K562 (cell line): ENCODE data around the gene PRKCSH. TPM values are rescaled to one million over a fixed set of nuclear protein-coding genes. Genes with fewer than 3 reads are reported as not detected.

Source experiments
- ARNT ChIP-seq, 2 experiments: fragments of 450-650 bp; IDR thresholded peaks; 2 replicates each; pipeline ENCODE4 v1.6.1; 2016; ENCODE audit warnings: mild to moderate bottlenecking in 1 of 2
- COPS2 ChIP-seq: fragments of 450-650 bp; conservative IDR thresholded peaks from 2 replicates; pipeline ENCODE4 v1.6.1; 2016; ENCODE audit warnings: mild to moderate bottlenecking, moderate library complexity
- ELF2 ChIP-seq: fragments of 250-450 bp; sonication (Bioruptor Pico); IDR thresholded peaks from 2 replicates; pipeline ENCODE4 v1.5.0; 2021; ENCODE audit warnings: mild to moderate bottlenecking
- GMEB1 ChIP-seq: fragments of 250-450 bp; sonication (Bioruptor Pico); IDR thresholded peaks from 2 replicates; pipeline ENCODE4 v1.4.0; 2020; ENCODE audit warnings: mild to moderate bottlenecking
- HDAC2 ChIP-seq: fragments of 450-650 bp; IDR thresholded peaks from 2 replicates; pipeline ENCODE4 v1.6.1; 2016; ENCODE audit warnings: mild to moderate bottlenecking
- HDAC3 ChIP-seq: fragments of 450-650 bp; IDR thresholded peaks from 2 replicates; pipeline ENCODE4 v1.6.1; 2018; ENCODE audit warnings: borderline replicate concordance, mild to moderate bottlenecking, moderate library complexity; ENCODE audit not compliant: partially characterized antibody
- HEY1 ChIP-seq: fragments of 250-450 bp; sonication (Bioruptor Pico); IDR thresholded peaks from 2 replicates; pipeline ENCODE4 v1.5.0; 2020; ENCODE audit warnings: mild to moderate bottlenecking, moderate library complexity, borderline replicate concordance
- KAT2B ChIP-seq: IDR thresholded peaks from one replicate; pipeline ENCODE4 v1.6.1; 2012; ENCODE audit warnings: low read depth, mild to moderate bottlenecking, control low read depth, inconsistent platforms, low read length, moderate library complexity
- NFATC3 ChIP-seq: fragments of 450-650 bp; IDR thresholded peaks from 2 replicates; pipeline ENCODE4 v1.6.1; 2017; ENCODE audit warnings: mild to moderate bottlenecking
- RAD51 ChIP-seq: fragments of 450-650 bp; IDR thresholded peaks from 2 replicates; pipeline ENCODE4 v1.7.1; 2016; ENCODE audit warnings: low read depth, mild to moderate bottlenecking, borderline replicate concordance
- RBBP5 ChIP-seq: fragments of 200-600 bp; sonication (generic); IDR thresholded peaks from 2 replicates; pipeline ENCODE4 v1.6.1; 2012; ENCODE audit warnings: borderline replicate concordance, mild to moderate bottlenecking, low read length, control low read depth, inconsistent platforms; ENCODE audit not compliant: insufficient read depth, poor library complexity, severe bottlenecking
- SP1 ChIP-seq: sonication (generic); formaldehyde crosslinking; IDR thresholded peaks from 2 replicates; pipeline ENCODE4 v1.8.1; 2022; ENCODE audit warnings: mild to moderate bottlenecking, missing genetic modification reagents
- STAG1 ChIP-seq: sonication (generic); formaldehyde crosslinking; IDR thresholded peaks from 2 replicates; pipeline ENCODE4 v1.5.0; 2020; ENCODE audit warnings: missing genetic modification reagents, borderline replicate concordance
- TFAM ChIP-seq: fragments of 250-450 bp; sonication (Bioruptor Pico); conservative IDR thresholded peaks from 2 replicates; pipeline ENCODE4 v1.5.0; 2021; ENCODE audit warnings: mild to moderate bottlenecking, moderate library complexity
- WHSC1 ChIP-seq: IDR thresholded peaks from one replicate; pipeline ENCODE4 v1.6.1; 2012; ENCODE audit warnings: low read length, control low read depth, inconsistent platforms
- ZBTB49 ChIP-seq: sonication (generic); formaldehyde crosslinking; IDR thresholded peaks from 2 replicates; pipeline ENCODE4 v1.8.0; 2022; ENCODE audit warnings: missing genetic modification reagents, mild to moderate bottlenecking, borderline replicate concordance
- ZFP36 ChIP-seq: fragments of 150-350 bp; IDR thresholded peaks from 2 replicates; pipeline ENCODE4 v1.6.1; 2018; ENCODE audit warnings: low read length, low read depth; ENCODE audit not compliant: partially characterized antibody
- ZNF212 ChIP-seq: fragments of 450-650 bp; formaldehyde crosslinking; IDR thresholded peaks from 2 replicates; pipeline ENCODE4 v1.4.0; 2020; ENCODE audit warnings: mild to moderate bottlenecking
- ZNF644 ChIP-seq: fragments of 200-800 bp; sonication (Bioruptor generic); IDR thresholded peaks from 2 replicates; pipeline ENCODE4 v1.6.1; 2016; ENCODE audit warnings: low read depth, missing genetic modification characterization, missing compliant biosample characterization
- ZNF780A ChIP-seq: fragments of 250-450 bp; sonication (Bioruptor Pico); IDR thresholded peaks from 2 replicates; pipeline ENCODE4 v1.5.0; 2021; ENCODE audit warnings: mild to moderate bottlenecking
- polyA plus RNA-seq, 8 experiments: library from polyadenylated mRNA; depleted of rRNA in 4 of 8; stranded (reverse) in 5 of 8; unstranded in 3 of 8; fragments of >200 nt; fragmentation: Nextera tagmentation in 2 of 8; fragmentation: Illumina TruSeq in 1 of 8; extraction: Ambion mirVana in 2 of 8; extraction: Trizol in 1 of 8; gene quantifications; 2 replicates each; pipeline versions ENCODE4 v1.2.1 to v1.2.3, GENCODE V29; 2011 to 2014; ENCODE audit warnings: inconsistent platforms in 1 of 8, missing spikeins in 1 of 8
- total RNA-seq, 7 experiments: library from RNA; depleted of rRNA in 6 of 7; stranded (reverse); fragments of >200 nt in 6 of 7; fragmentation: Illumina TruSeq in 2 of 7; extraction: Trizol in 2 of 7; gene quantifications; 2 replicates each; pipeline versions ENCODE4 v1.2.1 to v1.2.3, GENCODE V29; 2011 to 2021; ENCODE audit warnings: low replicate concordance in 1 of 7
- TF ChIP-seq, protein P1 (sequence below): fragments of 250-450 bp; sonication (Bioruptor Pico); IDR thresholded peaks from 2 replicates; pipeline ENCODE4 v1.8.0; 2022; ENCODE audit warnings: inconsistent platforms, mild to moderate bottlenecking, moderate library complexity, borderline replicate concordance
- TF ChIP-seq, protein P2 (sequence below): sonication (generic); formaldehyde crosslinking; IDR thresholded peaks from 2 replicates; pipeline ENCODE4 v1.9.0; 2022; ENCODE audit warnings: mild to moderate bottlenecking, missing genetic modification reagents

Gene PRKCSH
- total and polyA plus RNA-seq, 9 of the 15 experiments (the other 6 are each of a cell fraction or from before 2014, with no cell fraction given), result 2.3 to 297 (median 48.1) TPM

DNA sequence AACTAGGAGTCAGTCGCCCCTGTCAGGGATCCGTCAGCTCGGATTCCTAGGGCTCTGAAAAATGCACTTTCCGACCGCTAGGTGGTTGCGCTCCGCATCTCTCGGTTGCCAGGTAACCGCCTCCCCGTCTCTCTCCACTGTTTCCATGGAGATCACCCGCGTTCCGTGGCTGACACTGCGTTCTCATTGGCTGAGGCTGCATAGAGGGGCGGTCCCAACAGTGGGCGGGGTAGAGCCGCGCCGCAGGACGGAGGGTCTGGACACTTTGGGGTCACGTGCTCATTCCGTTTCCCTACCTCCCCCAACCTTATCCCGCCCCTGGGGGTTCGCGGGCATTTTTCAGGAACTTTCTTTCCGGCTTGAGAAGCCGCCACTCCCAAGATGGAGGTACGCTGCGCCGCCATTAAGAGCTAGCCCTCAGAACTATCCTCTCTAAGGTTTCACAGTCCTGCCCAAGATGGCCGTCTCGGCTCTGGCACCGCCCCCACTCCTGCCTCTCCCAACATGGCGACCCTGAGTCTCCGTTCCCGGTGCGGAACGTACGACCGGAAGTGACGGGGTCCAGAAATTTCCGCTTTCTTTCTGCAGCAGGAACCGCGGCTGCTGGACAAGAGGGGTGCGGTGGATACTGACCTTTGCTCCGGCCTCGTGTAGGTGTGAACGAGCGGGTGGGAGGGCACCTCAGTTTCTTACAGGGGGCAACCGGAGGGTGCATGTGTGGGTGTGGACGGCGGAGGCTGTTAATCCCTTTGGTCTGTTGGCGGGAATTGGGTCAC is at the start of gene PRKCSH, which contains the start of gene ODAD3 (continued):
- TF ChIP-seq ZFP36 (peak; percentile 3), ZNF644 (tag) (peak; percentile 97), RAD51 (peak; percentile 98), NFATC3 (no peak), HEY1 (CRISPR knock-in tag) (no peak), HDAC3 (no peak), TFAM (CRISPR knock-in tag) (no peak), KAT2B (no peak), HDAC2 (peak; percentile 93), ZNF780A (no peak), STAG1 (CRISPR knock-in tag) (no peak), ZBTB49 (CRISPR knock-in tag) (no peak), RBBP5 (peak; percentile 54), ELF2 (CRISPR knock-in tag) (peak; percentile 65; the same call in 1 of the 2 replicates), GMEB1 (CRISPR knock-in tag) (peak; percentile 85), WHSC1 (no peak), SP1 (CRISPR knock-in tag) (peak; percentile 96), COPS2 (no peak), ARNT (IDR thresholded peaks at IDR 0.05) (no peak), ZNF212 (no peak)
- TF ChIP-seq, protein P1, sequence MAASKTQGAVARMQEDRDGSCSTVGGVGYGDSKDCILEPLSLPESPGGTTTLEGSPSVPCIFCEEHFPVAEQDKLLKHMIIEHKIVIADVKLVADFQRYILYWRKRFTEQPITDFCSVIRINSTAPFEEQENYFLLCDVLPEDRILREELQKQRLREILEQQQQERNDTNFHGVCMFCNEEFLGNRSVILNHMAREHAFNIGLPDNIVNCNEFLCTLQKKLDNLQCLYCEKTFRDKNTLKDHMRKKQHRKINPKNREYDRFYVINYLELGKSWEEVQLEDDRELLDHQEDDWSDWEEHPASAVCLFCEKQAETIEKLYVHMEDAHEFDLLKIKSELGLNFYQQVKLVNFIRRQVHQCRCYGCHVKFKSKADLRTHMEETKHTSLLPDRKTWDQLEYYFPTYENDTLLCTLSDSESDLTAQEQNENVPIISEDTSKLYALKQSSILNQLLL (CRISPR knock-in tag), result no peak
- TF ChIP-seq, protein P2, sequence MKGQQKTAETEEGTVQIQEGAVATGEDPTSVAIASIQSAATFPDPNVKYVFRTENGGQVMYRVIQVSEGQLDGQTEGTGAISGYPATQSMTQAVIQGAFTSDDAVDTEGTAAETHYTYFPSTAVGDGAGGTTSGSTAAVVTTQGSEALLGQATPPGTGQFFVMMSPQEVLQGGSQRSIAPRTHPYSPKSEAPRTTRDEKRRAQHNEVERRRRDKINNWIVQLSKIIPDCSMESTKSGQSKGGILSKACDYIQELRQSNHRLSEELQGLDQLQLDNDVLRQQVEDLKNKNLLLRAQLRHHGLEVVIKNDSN (CRISPR knock-in tag), result peak; percentile 97
